ENCODE data around the gene SH2D3C.

- TF ChIP-seq POLR2AphosphoS5 (IDR thresholded peaks at IDR 0.05): no peak
- TF ChIP-seq CTCF (IDR thresholded peaks at IDR 0.05): no peak
- no peak for TF ChIP-seq POLR2A (IDR thresholded peaks at IDR 0.05)
These were observed 89.0 kb downstream of the SH2D3C start for GRCh38 chr9:127689329-127690000.

Measured in transverse colon (tissue), 4 donors.